HepG2 (cell line): Measurements from ENCODE around the gene FAM193A. TPM values are rescaled to one million over a fixed set of nuclear protein-coding genes. Genes with fewer than 3 reads are reported as not detected.

ENCODE experiments used
- ATM ChIP-seq: fragments of 450-650 bp; IDR thresholded peaks from 2 replicates; pipeline ENCODE4 v1.7.1; 2017; ENCODE audit warnings: mild to moderate bottlenecking, borderline replicate concordance
- ESRRA ChIP-seq: sonication (generic); formaldehyde crosslinking; IDR thresholded peaks from 2 replicates; pipeline ENCODE4 v1.5.1; 2020; ENCODE audit warnings: mild to moderate bottlenecking, low read depth, missing genetic modification reagents
- JUN ChIP-seq: sonication (generic); formaldehyde crosslinking; IDR thresholded peaks from 2 replicates; pipeline ENCODE4 v1.4.0; 2020; ENCODE audit warnings: mild to moderate bottlenecking, missing genetic modification reagents
- JUND ChIP-seq: sonication (generic); formaldehyde crosslinking; IDR thresholded peaks from 2 replicates; pipeline ENCODE4 v1.8.0; 2022; ENCODE audit warnings: mild to moderate bottlenecking, missing genetic modification reagents
- MXD4 ChIP-seq: IDR thresholded peaks from 2 replicates; pipeline ENCODE4 v1.6.1; 2016; ENCODE audit warnings: mild to moderate bottlenecking, missing biosample characterization, missing genetic modification reagents
- NR0B2 ChIP-seq: sonication (generic); formaldehyde crosslinking; IDR thresholded peaks from 2 replicates; pipeline ENCODE4 v1.4.0; 2020; ENCODE audit warnings: mild to moderate bottlenecking, missing genetic modification reagents
- SAP130 ChIP-seq: IDR thresholded peaks from 2 replicates; pipeline ENCODE4 v1.6.1; 2016; ENCODE audit warnings: low read depth
- THAP9 ChIP-seq: sonication (generic); formaldehyde crosslinking; IDR thresholded peaks from 2 replicates; pipeline ENCODE4; 2020; ENCODE audit warnings: missing genetic modification reagents, mild to moderate bottlenecking, borderline replicate concordance
- TOE1 ChIP-seq: sonication (generic); formaldehyde crosslinking; IDR thresholded peaks from 2 replicates; pipeline ENCODE4 v1.4.0; 2020; ENCODE audit warnings: mild to moderate bottlenecking, missing genetic modification reagents
- TOPORS ChIP-seq: sonication (generic); formaldehyde crosslinking; IDR thresholded peaks from 2 replicates; pipeline ENCODE4 v1.8.0; 2023; ENCODE audit warnings: mild to moderate bottlenecking, missing genetic modification reagents
- ZBTB14 ChIP-seq: sonication (generic); formaldehyde crosslinking; IDR thresholded peaks from 2 replicates; pipeline ENCODE4 v1.4.0; 2020; ENCODE audit warnings: missing genetic modification reagents
- ZBTB38 ChIP-seq: sonication (generic); formaldehyde crosslinking; IDR thresholded peaks from 2 replicates; pipeline ENCODE4 v1.5.1; 2020; ENCODE audit warnings: mild to moderate bottlenecking, missing genetic modification reagents
- ZEB1 ChIP-seq: IDR thresholded peaks from 2 replicates; pipeline ENCODE4 v1.6.1; 2012; ENCODE audit warnings: mild to moderate bottlenecking, low read depth, inconsistent platforms; ENCODE audit not compliant: insufficient replicate concordance
- ZNF253 ChIP-seq: sonication (generic); formaldehyde crosslinking; IDR thresholded peaks from 2 replicates; pipeline ENCODE4 v1.8.0; 2022; ENCODE audit warnings: mild to moderate bottlenecking, missing genetic modification reagents, borderline replicate concordance
- ZNF589 ChIP-seq: sonication (generic); formaldehyde crosslinking; conservative IDR thresholded peaks from 2 replicates; pipeline ENCODE4 v1.8.0; 2022; ENCODE audit warnings: mild to moderate bottlenecking, moderate library complexity, missing genetic modification reagents
- ZNF773 ChIP-seq: sonication (generic); formaldehyde crosslinking; IDR thresholded peaks from 2 replicates; pipeline ENCODE4 v1.4.0; 2020; ENCODE audit warnings: missing genetic modification reagents, borderline replicate concordance
- ZNF879 ChIP-seq: sonication (generic); formaldehyde crosslinking; IDR thresholded peaks from 2 replicates; pipeline ENCODE4 v1.8.1; 2023; ENCODE audit warnings: missing genetic modification reagents
- polyA plus RNA-seq, 8 experiments: library from polyadenylated mRNA; depleted of rRNA in 3 of 8; stranded (reverse) in 7 of 8; unstranded in 1 of 8; fragments of >200 nt; fragmentation: Illumina TruSeq in 4 of 8; extraction: Trizol in 4 of 8; gene quantifications; 2 replicates each; pipeline versions ENCODE4 v1.2.1 to v1.2.3, GENCODE V29; 2011 to 2016; ENCODE audit warnings: low read depth in 4 of 8, missing spikeins in 1 of 8, mixed read lengths in 1 of 8; ENCODE audit not compliant: insufficient read depth in 1 of 8
- total RNA-seq, 5 experiments: library from RNA; depleted of rRNA; stranded (reverse); fragments of >200 nt; fragmentation: Illumina TruSeq; extraction: Trizol; gene quantifications; 2 replicates each; pipeline ENCODE4 v1.2.3, GENCODE V29; 2016; ENCODE audit warnings: low read depth in 1 of 5
- TF ChIP-seq, protein P1 (sequence below): fragments of 450-650 bp; IDR thresholded peaks from 2 replicates; pipeline ENCODE4 v1.6.1; 2017; ENCODE audit warnings: mild to moderate bottlenecking
- TF ChIP-seq, protein P2 (sequence below): sonication (generic); formaldehyde crosslinking; IDR thresholded peaks from 2 replicates; pipeline ENCODE4 v1.4.0; 2020; ENCODE audit warnings: missing genetic modification reagents

The FAM193A gene
- total and polyA plus RNA-seq, 2 of the 13 experiments (the other 11 are each of a cell fraction or from before 2014, with no cell fraction given), result 5.7 to 8.7 TPM

DNA sequence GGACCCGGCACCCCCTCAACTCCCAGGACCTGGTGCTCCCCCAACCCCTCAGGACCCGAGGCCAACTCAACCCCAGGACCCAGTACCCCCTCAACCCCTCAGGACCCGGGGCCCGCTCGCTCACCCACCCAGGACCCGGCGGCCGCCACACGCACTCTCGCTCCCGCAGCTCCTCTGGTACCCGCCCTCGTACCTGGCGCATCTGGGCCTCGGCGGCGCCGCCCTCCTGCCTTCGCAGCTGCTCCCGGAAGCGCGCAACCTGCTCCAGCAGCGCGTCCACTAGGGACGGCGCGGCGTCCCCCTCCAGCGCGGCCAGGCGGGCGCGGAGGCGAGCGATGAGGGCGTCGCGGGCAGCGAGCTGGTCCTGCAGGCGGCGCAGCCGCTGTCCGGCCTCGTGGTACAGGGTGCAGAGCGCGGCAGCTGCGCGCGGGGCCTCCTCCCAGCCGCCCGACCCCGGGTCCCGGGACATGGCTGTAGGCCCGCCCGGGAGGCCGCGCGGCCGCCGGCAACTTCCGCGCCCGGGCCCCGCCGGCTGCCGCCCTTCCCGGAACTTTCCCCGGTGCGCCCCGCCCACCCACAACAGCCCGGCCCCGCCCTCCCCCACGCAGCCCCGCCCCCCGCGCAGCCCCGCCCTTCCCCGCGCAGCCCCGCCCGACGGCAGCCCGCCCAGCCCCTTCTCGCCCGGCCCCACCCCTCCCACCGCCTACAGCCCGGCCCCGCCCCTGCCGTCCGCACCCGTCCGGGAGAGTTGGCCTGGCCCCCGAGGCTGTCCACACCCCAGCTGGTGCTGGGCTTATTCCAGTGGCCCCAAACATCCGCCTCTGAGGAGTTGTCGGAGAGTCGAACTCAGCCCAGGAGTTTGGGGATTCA, 219.6 kb downstream of the FAM193A start, which contains the start of gene TNIP2 (continued):
- TF ChIP-seq THAP9 (no peak), MXD4 (CRISPR knock-in tag) (peak; percentile 79; the same call in 1 of the 2 replicates), ZNF879 (CRISPR knock-in tag) (no peak), TOPORS (CRISPR knock-in tag) (peak; percentile 91; the same call in 1 of the 2 replicates), ZNF253 (CRISPR knock-in tag) (0 out of 2 replicates have a peak, but pooled peaks have one; percentile 30), ESRRA (CRISPR knock-in tag) (peak; percentile 67; the same call in 1 of the 2 replicates), ATM (no peak), ZBTB14 (CRISPR knock-in tag) (peak; percentile 79), JUND (CRISPR knock-in tag) (peak; percentile 49; the same call in 1 of the 2 replicates), ZEB1 (peak; percentile 80), JUN (CRISPR knock-in tag) (no peak), ZNF589 (0 out of 2 replicates have a peak, but pooled peaks have one; percentile 44), NR0B2 (CRISPR knock-in tag) (peak; percentile 75; the same call in 1 of the 2 replicates), SAP130 (CRISPR knock-in tag) (peak; percentile 86), ZBTB38 (CRISPR knock-in tag) (no peak; the same call in 1 of the 2 replicates), TOE1 (CRISPR knock-in tag) (no peak; the same call in 1 of the 2 replicates), ZNF773 (CRISPR knock-in tag) (peak; percentile 36; the same call in 1 of the 2 replicates)
- TF ChIP-seq, protein P1, sequence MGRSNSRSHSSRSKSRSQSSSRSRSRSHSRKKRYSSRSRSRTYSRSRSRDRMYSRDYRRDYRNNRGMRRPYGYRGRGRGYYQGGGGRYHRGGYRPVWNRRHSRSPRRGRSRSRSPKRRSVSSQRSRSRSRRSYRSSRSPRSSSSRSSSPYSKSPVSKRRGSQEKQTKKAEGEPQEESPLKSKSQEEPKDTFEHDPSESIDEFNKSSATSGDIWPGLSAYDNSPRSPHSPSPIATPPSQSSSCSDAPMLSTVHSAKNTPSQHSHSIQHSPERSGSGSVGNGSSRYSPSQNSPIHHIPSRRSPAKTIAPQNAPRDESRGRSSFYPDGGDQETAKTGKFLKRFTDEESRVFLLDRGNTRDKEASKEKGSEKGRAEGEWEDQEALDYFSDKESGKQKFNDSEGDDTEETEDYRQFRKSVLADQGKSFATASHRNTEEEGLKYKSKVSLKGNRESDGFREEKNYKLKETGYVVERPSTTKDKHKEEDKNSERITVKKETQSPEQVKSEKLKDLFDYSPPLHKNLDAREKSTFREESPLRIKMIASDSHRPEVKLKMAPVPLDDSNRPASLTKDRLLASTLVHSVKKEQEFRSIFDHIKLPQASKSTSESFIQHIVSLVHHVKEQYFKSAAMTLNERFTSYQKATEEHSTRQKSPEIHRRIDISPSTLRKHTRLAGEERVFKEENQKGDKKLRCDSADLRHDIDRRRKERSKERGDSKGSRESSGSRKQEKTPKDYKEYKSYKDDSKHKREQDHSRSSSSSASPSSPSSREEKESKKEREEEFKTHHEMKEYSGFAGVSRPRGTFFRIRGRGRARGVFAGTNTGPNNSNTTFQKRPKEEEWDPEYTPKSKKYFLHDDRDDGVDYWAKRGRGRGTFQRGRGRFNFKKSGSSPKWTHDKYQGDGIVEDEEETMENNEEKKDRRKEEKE, result no peak
- TF ChIP-seq, protein P2, sequence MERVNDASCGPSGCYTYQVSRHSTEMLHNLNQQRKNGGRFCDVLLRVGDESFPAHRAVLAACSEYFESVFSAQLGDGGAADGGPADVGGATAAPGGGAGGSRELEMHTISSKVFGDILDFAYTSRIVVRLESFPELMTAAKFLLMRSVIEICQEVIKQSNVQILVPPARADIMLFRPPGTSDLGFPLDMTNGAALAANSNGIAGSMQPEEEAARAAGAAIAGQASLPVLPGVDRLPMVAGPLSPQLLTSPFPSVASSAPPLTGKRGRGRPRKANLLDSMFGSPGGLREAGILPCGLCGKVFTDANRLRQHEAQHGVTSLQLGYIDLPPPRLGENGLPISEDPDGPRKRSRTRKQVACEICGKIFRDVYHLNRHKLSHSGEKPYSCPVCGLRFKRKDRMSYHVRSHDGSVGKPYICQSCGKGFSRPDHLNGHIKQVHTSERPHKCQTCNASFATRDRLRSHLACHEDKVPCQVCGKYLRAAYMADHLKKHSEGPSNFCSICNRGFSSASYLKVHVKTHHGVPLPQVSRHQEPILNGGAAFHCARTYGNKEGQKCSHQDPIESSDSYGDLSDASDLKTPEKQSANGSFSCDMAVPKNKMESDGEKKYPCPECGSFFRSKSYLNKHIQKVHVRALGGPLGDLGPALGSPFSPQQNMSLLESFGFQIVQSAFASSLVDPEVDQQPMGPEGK (CRISPR knock-in tag), result peak; percentile 36; the same call in 1 of the 2 replicates
